Limb (tissue), 2 donors: ENCODE data around the gene VWDE.
A peak's percentile ranks its signal among the peaks of the same experiment; 100 is the strongest.

Source experiments
- DNase-seq, 2 donors: peaks; one replicate each; pipeline ENCODE4 v3.0.0-alpha.2; 2016; ENCODE audit errors: extremely low spot score in 2 of 2

VWDE gene

DNA sequence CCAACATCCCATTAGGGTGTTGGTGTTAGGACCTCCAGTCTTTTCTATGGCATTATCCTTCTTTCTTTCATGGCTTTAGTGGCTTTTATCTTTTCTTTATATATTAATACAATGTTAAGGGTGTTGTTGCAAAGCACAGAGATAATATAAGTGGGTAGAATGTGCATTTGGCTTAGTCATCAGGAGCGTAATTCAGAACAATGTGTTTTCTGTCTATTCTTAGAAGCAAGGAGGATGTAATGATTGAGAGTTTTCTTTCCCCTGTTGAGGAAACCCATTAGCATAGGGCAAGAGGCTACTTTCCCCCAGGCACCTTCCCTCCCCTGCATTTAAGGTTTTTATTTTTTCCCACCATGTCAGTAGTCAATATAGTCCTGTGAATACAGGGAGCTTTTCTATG lies 112.9 kb downstream of the VWDE start:
- DNase-seq: no peak

DNA sequence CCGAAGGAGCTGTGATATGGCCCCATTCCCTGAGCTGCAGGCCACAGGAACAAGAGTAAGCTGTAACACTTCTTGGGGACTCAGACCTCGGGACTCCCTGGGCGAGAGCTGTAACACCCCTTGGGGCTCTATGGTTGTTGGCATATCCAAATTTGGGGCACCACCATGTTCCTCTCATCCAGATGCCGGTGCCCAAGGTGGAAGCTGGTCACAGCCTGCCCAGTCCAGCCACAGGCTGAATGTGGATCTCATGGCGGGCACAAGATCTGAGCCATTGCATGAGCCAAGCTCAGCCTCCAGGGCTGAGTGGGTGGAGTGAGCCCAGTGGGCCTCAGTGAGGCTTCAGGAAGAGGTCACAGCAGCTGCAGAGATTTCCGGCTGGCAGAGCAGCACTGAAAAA lies 113.7 kb downstream of the VWDE start:
- DNase-seq: no peak

GRCh38 chr7:12287901-12288300 lies 115.8 kb downstream of the VWDE start:
- peak in 1 of 2 donors; percentile 25 for DNase-seq

GRCh38 chr7:12281038-12281437 lies 122.6 kb downstream of the VWDE start:
- no peak for DNase-seq
